Stimulated activated CD4-positive, alpha-beta T cell treated with anti-CD3 and anti-CD28 coated beads, Interleukin-4, amount 100 ng/mL, for 24 hours (primary cell): ENCODE measurements around the gene FBLN5.
A peak's percentile ranks its signal among the peaks of the same experiment; 100 is the strongest.
"Not testable (repeated sequence)": the region's sequence is repeated elsewhere in the genome, so short reads cannot be mapped to it uniquely, and the experiment has no call there.

Experiments
- DNase-seq: peaks from one replicate; pipeline ENCODE4 v3.0.0-alpha.2; 2020

The FBLN5 gene

GRCh38 chr14:91904483-91904882 lies 43.0 kb downstream of the FBLN5 start:
- DNase-seq, result no peak

DNA sequence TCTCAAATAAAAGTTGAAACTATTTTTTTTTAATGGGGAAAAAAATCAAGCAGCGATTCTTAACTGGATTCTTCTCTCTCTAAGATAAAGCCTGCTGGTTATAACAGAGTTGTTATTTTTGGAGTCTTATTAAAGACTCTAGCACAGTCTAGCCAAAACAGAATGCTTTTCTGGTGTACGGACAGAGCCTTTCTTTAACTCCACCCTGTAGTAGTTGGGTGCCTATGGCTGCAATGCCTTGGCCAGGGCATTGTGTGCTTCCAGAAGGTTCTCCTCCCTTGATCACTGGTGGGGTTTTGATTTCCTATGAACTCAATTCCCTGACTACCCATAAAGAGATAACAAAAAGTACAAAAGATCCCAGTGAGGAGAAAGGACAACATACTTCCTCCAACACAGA lies 44.4 kb downstream of the FBLN5 start:
- DNase-seq, result no peak

GRCh38 chr14:91902336-91902735 lies 45.2 kb downstream of the FBLN5 start:
- DNase-seq, result no peak

DNA sequence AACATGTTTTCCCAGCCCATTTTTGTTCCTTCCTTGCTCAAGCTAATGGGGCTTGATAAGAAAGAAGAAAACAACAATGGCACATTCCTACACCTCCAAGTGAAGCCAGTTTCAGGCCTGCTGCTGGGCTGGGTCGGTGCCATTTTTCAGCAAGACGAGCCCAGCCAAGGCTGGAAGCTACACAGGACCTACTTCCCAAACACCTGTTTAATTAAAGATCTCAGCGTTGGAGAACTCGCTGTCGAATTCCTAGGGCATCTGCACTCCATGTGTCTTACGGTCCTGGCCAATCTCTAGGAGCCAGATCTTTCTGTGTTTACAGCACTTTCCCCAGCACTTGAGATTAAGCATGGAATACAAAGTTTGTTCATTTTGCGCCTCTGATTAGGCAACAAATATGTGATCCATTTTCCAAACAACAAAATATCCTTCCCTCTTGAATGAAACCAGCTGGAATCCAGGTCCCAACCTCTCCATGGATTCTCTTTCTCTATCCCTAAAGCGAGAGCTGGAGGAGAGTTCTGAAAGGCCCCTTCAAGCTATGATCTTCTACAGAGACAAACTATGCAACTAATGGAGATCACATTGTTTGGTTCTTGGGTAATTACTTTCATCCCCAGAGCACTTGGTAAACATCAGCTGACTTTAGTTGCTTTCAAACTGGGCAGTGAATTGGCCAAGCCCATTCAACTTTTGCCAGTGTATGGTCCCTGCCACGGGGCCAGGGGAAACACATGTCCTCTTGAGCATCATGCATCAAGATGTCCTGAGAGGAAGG lies 45.9 kb downstream of the FBLN5 start:
- DNase-seq, result no peak

DNA sequence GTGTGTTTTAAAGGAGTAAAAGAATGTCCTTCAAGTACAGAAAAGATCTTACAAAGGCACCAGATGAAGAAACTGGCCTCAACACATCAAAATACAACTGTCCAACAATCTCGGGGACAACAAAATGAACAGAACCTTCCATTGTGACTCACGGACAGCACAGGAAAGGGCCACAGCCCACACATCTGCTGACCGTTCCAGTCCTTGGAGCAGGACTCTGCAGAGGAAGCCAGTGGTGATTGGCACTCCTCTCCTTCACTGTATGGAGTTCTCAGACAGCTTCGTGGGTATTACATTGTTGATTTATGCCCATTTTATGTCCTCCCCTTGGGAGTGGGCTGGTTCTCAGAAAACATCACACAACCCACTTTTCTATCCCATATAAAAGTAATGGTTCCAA lies 47.7 kb downstream of the FBLN5 start:
- no peak for DNase-seq

DNA sequence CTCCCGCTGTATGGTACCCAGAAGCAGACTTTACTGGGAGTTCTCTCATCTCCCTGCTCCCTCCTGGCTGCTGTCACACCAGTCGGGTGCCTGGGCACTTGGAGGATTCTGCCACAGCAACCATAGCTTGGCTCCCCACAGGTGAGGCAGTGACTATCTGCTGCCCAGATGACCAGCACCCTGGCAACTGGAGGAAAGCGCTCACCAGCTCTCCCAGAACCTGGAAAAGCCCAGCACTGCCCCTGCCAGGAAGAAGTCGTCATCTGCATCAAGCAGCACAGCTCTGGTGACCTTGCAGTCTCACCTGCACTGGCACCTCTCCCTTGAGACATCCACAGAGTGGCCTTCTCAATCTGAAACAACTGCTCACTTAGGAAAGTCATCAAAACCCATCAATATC lies 48.3 kb downstream of the FBLN5 start:
- DNase-seq, result no peak

DNA sequence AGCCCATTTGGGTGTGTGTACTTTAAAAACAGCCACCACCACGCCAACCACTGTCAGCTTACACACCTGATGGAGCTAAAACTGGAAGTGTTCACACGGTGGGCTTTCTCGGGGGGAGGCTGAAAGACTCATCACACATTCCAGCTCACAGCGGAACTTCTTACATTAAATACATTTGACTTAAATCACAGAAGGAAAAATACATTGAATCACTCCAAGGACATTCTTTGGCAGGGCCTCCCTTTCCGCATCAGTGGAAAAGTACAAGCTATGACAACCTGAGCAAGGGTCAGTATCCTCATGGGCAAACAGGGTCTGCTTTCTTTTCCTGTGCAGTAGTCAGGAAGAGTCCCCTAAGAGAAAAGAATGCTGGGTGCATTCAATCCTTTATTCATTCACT lies 49.1 kb downstream of the FBLN5 start:
- DNase-seq, result no peak

DNA sequence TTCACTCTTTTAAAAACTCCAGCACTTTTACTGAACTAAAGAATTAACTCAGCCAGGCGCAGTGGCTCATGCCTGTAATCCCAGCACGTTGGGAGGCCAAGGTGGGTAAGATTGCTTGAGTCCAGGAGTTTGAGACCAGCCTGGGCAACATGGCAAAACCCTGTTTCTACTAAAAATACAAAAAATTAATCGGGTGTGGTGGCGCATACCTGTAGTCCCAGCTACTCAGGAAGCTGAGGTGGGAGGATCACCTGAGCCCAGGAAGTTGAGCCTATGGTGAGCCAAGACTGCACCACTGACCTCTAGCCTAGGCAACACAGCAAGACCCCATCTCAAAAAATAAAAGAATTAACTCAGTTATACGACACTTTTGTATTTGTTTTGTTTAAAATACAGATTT lies 49.8 kb downstream of the FBLN5 start:
- DNase-seq, result not testable (repeated sequence)

GRCh38 chr14:91897106-91897701 lies 50.3 kb downstream of the FBLN5 start:
- DNase-seq, result no peak

DNA sequence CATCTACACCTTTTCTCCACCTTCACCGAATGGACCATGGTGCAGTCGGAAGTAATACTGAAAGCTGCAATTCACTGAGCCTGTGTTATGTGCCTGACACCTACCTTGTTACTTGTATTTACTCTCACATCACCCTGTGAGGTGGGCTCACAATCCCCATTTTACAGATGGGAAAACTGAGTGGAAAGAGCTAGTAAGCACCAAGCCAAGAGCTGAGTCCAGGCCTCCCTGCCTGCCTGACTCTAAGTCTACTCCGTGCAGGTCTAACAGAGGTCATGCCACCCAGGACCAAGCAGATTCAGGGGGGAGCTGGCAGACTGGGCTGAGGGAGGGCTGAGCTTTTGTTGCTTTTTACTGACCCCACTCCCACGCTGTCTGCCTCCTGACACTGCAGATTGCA lies 51.1 kb downstream of the FBLN5 start:
- no peak for DNase-seq

- DNase-seq, result peak; percentile 40
Measured at GRCh38 chr14:91893669-91894068, 53.8 kb downstream of the FBLN5 start.

GRCh38 chr14:91893007-91893406 lies 54.5 kb downstream of the FBLN5 start:
- DNase-seq, result peak; percentile 32

GRCh38 chr14:91891721-91892220 lies 55.7 kb downstream of the FBLN5 start:
- no peak for DNase-seq

DNA sequence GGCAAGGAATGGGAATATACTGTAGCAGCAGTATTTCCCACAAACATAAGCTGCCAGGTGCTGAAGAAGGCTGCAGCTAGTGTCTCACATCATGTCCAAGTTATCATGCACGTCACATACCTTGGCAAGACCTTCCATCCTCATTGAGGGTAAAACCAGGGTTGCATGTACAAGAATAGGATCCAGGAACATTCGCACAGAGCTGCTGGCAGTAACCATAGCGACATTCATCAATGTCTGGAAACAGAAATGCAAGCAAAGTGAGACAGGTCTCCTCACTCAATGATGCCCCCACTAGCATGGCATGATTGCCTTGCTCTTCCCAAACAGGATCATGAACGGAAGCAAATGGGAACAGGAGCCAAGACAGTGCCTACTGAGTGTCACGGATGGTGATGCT lies 56.4 kb downstream of the FBLN5 start:
- DNase-seq, result no peak

- no peak for DNase-seq
Measured at GRCh38 chr14:91890291-91890749, 57.2 kb downstream of the FBLN5 start.

- no peak for DNase-seq
Measured at GRCh38 chr14:91889477-91890211, 57.9 kb downstream of the FBLN5 start.

DNA sequence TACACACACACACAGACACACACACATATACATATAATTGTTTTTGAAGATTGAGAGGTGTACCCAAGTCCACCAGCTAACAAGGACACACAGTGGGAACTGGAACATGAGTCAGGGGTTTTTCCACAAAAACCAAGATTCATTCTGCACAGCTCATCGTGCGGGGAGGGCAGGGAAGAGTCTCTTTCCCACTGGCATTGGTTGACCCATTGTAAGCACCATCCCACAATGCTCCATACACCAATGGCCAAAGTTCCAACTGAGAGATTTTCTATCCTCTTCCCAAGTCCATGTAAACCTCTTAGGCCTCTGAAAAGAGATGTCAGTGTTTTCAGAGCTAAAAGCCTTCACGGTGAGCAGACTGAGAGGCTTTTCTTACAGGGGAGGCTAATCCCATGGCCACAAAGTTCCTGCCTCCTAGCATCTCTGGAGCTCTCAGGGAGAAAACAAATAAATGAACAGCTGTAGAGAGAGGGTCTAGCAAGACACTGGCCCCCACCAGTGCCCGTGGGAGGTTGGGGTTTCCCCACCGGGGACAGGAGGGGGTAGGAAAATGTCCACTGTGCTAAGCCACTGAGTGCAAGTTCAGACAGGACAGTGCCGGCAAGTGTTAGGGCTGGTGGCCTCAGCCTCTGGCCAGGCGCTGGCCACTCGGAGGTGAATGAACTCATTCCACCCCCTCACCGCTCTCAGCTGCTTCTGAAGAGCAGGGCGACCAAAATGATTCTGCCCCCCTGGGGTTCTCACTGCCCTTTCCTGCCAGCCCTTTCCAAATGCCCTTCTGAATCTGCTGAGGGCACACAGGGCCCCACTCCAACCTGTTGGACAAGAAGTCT lies 58.6 kb downstream of the FBLN5 start:
- no peak for DNase-seq

GRCh38 chr14:91886961-91887360 lies 60.5 kb downstream of the FBLN5 start:
- DNase-seq, result no peak

- DNase-seq, result no peak
Measured at GRCh38 chr14:91885839-91886238, 61.7 kb downstream of the FBLN5 start.

- no peak for DNase-seq
Measured at GRCh38 chr14:91885113-91885712, 62.3 kb downstream of the FBLN5 start.

DNA sequence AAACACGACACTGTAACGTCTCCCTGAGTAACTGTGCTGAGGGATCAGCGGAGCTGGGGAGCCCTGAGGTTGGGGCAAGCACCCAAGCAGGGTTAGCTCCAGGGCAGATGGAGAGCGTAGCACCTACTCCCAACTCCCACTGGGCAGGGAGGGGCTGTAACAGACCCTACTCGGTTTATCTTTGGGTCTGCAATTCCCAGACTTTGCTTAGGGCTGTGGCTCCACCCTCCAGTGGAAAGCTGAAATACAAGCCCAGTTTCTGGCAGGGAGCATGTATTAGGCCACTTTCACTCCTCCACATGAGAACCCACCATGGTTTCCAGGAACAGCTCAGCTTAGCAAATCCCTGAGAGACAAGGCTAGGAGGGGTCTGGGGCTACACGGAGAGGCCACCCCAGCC lies 62.8 kb downstream of the FBLN5 start:
- no peak for DNase-seq

DNA sequence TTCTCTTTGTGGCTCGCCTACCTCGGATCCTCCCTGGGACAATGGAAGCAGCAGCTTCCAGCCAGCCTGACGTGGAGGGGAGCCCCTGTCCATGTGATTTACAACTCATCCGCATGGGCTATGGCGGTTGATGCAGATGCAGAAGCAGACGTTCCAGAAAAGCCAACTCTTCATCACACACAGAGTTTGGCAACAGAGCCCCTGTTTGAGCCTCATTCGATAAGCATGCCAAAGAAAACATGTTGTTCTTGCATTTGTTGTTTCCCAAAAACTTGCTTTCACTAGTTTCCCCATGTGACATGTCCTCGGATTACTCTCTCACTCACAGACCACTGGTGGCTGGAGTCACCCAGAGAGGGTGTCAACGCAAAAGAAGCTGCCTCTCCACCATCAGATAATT lies 63.7 kb downstream of the FBLN5 start:
- DNase-seq, result no peak
